ENCODE results near the gene PRSS12. TPM values are rescaled to one million over a fixed set of nuclear protein-coding genes. Genes with fewer than 3 reads are reported as not detected.

PRSS12 gene
- total and polyA plus RNA-seq, 2 donors (not counting 3 experiments of a cell fraction or from before 2014, with no cell fraction given) = 0.22 to 0.55 TPM

DNA sequence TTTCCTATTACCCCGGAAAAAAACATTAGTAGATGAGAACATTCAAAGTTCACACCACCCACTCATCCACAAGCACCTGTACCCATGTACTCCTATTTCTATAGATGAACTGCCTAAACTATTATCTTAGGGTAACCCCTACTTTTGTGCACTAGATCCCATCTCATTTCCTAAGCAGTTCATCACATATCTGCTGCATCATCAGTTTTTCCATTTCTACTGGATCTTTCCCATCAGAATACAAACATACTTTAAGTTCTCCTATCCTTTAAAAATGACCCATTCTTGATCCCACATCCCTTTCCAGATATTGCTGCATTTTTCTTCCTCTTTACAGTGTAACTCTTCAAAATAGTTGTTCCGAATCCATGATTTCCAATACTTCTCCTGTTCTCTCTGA is 81.0 kb downstream of the PRSS12 start:
- intact Hi-C loops (cut with micrococcal nuclease) (loop anchor here (5.0 to 10.0 kb wide), 2 partner anchors 413 to 1914 kb away; partner anchors contain the start of gene METTL14), dilution Hi-C loops (cut with MboI; ENCODE audit: extremely low pct_ligation_motif_present, low sequenced_read_pairs) (no loop called here)
- no peaks in the 10 kb centered on the region for H4K20me1 ChIP-seq (replicated peaks; ENCODE audit: control insufficient read depth, extremely low read depth, insufficient read depth, low read length)
- FAIRE-seq = no peak
- no peak for DNase-seq (ENCODE audit: low read depth, low spot score)
- CTCF ChIA-PET = interaction anchor here (2.0 to 2.5 kb wide), 3 partner anchors 11 to 1137 kb away, joined by 9 to 24 read pairs (median 14); no protein-coding TSS in a partner anchor
- H3K9me1 ChIP-seq (replicated peaks; ENCODE audit: control insufficient read depth, extremely low read depth, insufficient read depth, low read length) = no peaks in the 10 kb centered on the region
- no peaks in the 10 kb centered on the region for H3K9me3 ChIP-seq (replicated peaks; ENCODE audit: control insufficient read depth, insufficient read depth, low read length)
- H3K27me3 ChIP-seq (ENCODE audit: control insufficient read depth in 2 of 2, insufficient read depth in 2 of 2, low read length in 2 of 2) = peaks cover 16 to 27% of the 10 kb centered on the region in 2 experiments
- H3K79me2 ChIP-seq (ENCODE audit: control insufficient read depth, insufficient read depth, low read length) = no peaks in the 10 kb centered on the region
- BruUV-seq (replicated peaks) = no TSS peak
- H3K4me3 ChIP-seq (replicated peaks in 1 of 3; ENCODE audit: insufficient read depth in 1 of 3, low read depth in 1 of 3, low read length in 3 of 3) = no peak overlapping the region
- H3K9ac ChIP-seq (replicated peaks; ENCODE audit: extremely low read depth, insufficient read depth, low read length) = no peak overlapping the region
- H3K4me2 ChIP-seq (ENCODE audit: insufficient read depth, low read length) = no peak overlapping the region
- no peak overlapping the region for H2AFZ ChIP-seq (ENCODE audit: low read depth, low read length)
- TF ChIP-seq FOS (IDR thresholded peaks at IDR 0.05; ENCODE audit: borderline replicate concordance, insufficient read depth, low read length) (no peak), POLR2A (IDR thresholded peaks at IDR 0.05; ENCODE audit: low read depth, low read length) (no peak), GATA2 (IDR thresholded peaks at IDR 0.05; ENCODE audit: insufficient read depth, insufficient read length, low read depth, low read length) (no peak), EZH2 (IDR thresholded peaks at IDR 0.05; ENCODE audit: borderline replicate concordance, low read depth, low read length, severe bottlenecking) (no peak), POLR2AphosphoS5 (IDR thresholded peaks at IDR 0.05; ENCODE audit: insufficient read depth, low read depth, low read length) (no peak), MYC (IDR thresholded peaks at IDR 0.05; ENCODE audit: low read depth, low read length) (no peak), JUN (IDR thresholded peaks at IDR 0.05; ENCODE audit: borderline replicate concordance, insufficient read depth, insufficient read length, low read depth) (no peak)
- TF ChIP-seq, protein P1, sequence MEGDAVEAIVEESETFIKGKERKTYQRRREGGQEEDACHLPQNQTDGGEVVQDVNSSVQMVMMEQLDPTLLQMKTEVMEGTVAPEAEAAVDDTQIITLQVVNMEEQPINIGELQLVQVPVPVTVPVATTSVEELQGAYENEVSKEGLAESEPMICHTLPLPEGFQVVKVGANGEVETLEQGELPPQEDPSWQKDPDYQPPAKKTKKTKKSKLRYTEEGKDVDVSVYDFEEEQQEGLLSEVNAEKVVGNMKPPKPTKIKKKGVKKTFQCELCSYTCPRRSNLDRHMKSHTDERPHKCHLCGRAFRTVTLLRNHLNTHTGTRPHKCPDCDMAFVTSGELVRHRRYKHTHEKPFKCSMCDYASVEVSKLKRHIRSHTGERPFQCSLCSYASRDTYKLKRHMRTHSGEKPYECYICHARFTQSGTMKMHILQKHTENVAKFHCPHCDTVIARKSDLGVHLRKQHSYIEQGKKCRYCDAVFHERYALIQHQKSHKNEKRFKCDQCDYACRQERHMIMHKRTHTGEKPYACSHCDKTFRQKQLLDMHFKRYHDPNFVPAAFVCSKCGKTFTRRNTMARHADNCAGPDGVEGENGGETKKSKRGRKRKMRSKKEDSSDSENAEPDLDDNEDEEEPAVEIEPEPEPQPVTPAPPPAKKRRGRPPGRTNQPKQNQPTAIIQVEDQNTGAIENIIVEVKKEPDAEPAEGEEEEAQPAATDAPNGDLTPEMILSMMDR (IDR thresholded peaks at IDR 0.05; ENCODE audit: extremely low read depth in 1 of 2, insufficient read depth in 1 of 2, low read depth in 1 of 2, low read length in 2 of 2) = no peak
- TF ChIP-seq, protein P2, sequence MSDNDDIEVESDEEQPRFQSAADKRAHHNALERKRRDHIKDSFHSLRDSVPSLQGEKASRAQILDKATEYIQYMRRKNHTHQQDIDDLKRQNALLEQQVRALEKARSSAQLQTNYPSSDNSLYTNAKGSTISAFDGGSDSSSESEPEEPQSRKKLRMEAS (IDR thresholded peaks at IDR 0.05; ENCODE audit: insufficient read depth, insufficient read length) = no peak
- POLR2A ChIA-PET = no interaction called here
- no peaks in the 10 kb centered on the region for H3K4me1 ChIP-seq (ENCODE audit: control insufficient read depth, extremely low read depth, insufficient read depth, low read length)
- no peaks in the 10 kb centered on the region for H3K36me3 ChIP-seq (ENCODE audit: control insufficient read depth in 2 of 2, extremely low read depth in 1 of 2, insufficient read depth in 2 of 2, low read length in 2 of 2)
- no peak overlapping the region for H3K27ac ChIP-seq (ENCODE audit: insufficient read depth, low read depth, low read length)

Data from endothelial cell of umbilical vein (primary cell).